IPS DF 19.7 (cell line): ENCODE results near the gene METRNL.
"Not testable (repeated sequence)": the region's sequence is repeated elsewhere in the genome, so short reads cannot be mapped to it uniquely, and the experiment has no call there.

Experiments used
- DNase-seq: peaks from one replicate; pipeline ENCODE4 v3.0.0-alpha.2; 2013; ENCODE audit warnings: low read depth, low spot score

The METRNL gene

DNA sequence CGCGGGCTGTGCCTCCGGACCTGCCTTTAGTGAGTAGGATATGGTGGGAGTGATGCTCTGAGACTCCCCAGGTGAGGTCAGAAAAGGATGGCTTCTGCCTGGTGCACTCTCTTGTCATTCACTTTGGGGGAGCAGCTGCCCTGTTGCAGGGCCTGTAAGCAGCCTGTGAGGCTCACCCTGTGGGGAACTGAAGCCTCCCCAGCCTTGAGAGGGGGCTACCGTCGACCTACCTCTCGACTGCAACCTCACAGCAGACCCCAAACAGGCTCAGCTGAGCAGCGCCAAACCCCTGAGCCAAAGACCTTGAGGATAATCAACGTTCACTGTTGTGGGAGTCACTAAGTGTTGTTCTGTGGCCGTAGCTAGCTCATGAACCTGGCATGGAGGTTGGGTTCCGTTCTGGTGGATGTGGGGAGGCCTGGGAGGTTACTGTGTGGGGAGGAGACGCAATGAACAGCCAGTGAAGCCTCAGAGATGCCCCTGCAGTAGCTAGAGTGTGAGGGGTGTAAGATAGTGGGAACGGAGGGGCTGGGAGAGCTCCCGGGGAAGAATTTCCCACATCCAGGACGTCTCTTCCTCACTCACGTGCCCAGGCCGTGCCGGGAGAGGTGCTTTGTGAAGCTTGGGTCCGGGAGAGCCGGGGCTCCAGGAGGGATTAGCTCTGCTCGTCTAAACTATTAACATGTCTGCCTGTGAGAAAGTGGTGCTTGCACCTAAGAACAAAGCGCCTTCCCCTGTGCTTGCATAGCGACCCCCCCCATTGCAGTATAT, 38.8 kb downstream of the METRNL start:
- DNase-seq = no peak

DNA sequence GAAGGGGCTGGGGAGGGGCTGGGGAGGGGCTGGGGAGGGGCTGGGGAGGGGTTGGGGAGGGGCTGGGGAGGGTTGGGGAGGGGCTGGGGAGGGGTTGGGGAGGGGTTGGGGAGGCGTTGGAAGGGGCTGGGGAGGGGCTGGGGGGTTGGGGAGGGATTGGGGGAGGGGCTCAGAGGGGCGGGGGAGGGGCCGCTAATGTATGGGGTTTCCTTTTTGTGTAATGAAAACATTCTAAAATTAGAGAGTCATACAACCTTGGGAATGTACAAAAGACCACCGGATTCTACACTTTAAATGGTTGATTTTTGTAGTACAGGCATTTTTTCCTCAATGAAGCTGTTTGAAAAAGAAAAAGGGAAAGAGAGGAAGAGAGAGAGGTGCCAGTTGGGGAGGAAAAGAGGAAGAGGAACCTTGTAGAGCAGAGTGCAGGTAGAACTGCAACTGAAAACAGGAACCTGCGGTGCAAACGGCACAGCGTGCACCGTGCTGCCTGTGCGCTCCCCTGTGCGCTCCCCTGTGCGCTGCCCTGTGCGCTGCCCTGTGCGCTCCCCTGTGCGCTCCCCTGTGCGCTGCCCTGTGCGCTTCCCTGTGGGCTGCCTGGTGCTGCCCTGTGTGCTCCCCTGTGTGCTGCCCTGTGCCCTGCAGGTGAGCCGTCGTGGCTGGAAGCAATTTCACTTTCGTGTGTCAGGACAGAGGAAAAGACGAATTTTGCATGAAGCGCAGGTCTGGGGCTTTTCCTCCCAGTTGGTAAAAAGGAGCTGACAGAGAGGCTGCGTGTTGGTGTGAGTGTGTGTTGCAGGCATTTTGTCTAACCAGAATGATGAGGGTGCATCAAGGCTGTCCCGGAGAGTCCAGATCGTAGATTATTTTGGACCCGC, 40.8 kb downstream of the METRNL start:
- no peak for DNase-seq

DNA sequence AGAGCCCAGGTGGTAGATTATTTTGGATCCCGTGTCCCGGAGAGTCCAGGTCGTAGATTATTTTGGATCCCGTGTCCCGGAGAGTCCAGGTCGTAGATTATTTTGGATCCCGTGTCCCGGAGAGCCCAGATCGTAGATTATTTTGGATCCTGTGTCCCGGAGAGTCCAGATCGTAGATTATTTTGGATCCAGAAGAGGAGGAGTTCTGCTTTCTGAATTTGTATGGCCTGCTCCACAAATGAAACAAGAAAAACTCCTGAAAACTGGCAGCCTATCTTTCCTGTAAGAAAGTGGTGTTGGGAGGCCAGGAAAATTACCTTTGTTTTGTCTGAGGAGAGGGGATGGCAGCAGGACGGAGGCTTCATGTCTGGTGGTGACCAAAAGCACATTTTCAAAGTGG, 42.1 kb downstream of the METRNL start:
- DNase-seq = not testable (repeated sequence)

DNA sequence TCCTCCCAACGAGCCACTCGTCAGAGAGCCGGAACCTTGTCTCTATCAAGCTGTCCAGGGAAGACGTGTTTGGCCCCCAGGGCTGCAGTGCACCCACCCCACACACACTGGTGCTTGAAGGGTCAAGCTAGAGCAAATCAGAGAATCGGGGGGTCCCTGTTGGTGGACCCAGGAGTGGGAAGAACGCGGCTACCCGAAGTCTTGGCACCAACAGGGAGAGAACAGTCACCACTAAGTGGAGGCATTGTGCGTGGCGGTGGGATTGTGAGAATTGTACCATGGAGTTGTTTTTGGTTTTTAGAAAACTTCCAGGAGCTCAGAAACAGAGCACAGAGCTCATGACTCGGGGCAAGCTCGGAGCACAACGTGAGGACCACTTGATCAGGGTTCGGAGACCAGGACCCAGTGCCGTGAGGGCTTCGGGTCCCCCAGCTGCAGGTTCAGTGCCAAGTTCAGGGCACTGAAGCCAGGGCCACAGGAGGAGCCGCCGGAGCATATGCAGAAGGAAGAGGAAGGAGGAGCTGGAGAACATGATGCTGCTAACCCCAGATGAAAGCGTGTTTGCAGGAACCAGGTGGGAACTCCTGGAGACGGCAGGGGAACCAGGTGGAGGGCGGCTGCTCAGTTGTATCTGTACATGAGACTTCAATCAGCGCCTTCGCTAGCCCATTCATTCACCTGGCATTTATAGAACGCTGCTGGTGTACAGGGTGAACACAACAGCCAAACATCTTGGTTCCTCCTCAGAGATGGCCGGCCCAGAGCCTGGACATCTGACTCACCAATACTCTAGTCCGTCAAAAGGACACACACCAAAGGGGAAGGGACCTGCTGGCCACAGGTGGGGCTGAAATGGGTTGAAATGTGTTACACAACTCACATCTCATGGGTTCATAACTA, 42.8 kb downstream of the METRNL start:
- no peak for DNase-seq

DNA sequence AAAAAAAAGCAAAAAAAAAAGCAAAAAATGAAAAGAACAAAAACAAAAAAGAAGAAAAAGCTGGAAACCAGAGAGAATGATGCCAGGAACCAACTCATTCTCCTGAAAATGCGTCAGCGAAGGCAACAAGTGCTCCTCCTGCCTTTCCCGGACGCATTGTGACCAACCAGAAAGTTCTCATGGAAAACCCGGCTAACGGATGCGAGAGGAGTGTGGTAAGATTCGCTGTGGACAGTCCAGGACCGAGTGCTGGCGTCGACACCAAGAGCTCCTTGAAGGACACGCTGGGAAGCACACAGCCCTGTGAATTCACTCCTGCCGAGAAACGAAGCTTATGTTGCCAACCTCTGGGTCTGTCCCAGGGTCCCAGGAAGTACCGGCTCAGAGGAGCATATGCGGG, 43.4 kb downstream of the METRNL start:
- DNase-seq = no peak

DNA sequence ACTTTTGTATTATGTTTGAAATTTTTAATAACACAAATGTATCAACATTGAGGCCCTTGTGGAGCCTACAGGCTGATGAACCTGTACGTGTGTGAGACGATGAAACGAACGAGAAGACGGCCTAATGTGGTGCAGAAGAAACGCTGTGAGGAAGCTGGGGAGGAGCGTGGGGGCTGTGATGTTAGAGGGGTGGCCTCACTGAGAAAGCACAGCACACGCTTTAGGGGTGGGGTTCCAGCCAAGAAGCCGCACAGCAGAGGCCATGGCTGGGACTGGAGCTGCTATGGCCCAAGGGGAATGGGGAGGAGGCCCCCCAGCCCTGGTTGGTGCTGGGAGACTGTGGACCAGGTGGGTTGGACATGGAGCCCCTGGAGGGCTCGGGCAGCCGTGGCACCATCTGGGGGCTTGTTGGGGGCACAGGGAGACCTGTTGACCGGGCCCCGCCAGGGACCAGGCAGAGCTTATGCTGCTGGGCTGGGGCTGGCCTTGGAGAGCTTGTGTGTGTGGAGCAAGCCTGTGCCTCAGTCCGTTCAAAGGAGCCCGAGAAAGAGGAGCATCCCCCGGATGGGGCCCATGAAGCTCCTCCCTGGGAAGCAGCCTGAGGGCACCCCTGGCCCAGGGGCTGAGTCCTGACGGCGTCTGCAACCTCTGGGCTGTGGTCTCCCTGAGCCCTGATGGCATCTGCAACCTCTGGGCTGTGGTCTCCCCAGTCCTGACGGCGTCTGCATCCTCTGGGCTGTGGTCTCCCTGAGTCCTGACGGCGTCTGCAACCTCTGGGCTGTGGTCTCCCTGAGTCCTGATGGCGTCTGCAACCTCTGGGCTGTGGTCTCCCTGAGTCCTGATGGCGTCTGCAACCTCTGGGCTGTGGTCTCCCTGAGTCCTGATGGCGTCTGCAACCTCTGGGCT, 44.7 kb downstream of the METRNL start:
- DNase-seq = no peak

DNA sequence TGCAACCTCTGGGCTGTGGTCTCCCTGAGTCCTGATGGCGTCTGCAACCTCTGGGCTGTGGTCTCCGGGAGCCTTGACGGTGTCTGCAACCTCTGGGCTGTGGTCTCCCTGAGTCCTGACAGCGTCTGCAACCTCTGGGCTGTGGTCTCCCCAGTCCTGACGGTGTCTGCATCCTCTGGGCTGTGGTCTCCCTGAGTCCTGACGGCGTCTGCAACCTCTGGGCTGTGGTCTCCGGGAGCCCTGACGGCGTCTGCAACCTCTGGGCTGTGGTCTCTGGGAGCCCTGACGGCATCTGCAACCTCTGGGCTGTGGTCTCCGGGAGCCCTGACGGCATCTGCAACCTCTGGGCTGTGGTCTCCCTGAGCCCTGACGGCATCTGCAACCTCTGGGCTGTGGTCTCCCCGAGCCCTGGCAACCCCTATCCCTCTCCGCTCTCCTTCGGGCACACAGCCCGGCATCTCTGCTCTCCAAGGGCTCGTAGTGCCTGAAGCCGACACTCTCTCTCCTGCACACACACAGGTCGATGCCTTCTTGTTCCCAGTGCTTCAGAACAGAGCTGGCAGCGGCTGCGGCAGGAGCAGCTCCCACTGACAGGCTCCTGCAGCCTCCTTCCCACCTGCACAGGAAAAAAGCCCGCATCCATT, 45.6 kb downstream of the METRNL start:
- no peak for DNase-seq

DNA sequence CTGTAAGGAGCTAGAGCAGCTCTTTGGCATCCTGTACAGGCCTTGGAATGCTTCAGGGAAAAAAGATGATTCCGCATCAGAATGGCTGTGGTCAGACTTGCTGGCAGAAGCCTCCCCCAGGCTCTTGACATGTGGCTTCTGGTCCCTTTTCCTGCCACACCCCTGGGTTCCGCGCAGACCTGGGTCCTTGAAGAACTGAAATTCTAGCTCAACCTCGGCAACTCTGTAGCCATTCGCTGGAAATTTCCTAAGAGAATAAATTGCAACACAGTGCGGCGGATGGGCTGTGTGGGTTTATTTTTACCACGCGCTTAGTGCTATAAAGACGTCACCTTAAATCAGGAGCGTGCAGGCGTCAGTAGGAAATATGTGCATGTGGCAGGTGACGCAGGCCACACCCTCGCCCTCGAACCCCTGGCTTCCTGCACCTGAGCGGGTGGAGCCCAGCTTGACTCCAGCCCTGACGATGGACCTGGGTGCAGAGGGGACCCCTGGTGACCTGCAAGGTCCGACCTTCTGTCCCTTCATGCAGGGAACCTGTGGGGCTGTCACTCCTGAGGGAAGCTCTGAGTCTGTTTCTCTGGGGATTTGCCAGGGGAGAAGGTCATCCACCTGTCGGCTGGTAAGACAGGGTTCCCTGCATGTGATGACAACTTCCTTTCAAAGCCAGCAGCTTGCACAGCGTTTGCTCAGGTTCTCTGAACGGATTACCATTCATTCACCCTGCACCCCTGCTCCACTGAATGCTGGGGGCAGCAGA, 46.3 kb downstream of the METRNL start:
- no peak for DNase-seq

DNA sequence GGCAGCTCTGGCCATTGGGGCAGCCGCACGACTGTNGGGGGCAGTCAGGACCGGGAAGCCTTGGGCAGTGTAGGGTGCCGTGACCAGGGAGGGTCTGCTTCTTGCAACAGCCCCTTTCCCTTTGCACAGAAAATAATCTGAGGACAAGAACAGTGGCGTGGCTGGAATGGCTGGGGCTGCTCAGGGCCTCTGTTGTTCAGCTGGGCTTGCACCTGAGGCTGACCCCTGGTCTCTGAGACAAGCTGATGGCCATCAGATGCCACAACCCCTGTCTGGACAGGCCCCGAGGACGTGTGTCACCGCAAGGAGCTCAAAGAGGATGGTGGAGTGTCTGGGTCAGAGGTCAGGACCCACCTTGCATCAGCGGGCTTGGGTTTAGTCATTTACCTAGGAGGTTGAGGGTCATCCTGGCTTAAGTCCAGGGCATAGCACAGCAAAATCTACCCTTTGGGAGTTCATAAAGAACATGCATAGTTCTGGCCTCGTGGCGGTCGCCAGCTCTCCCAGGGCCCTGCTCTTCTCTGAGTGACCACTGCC, 46.9 kb downstream of the METRNL start:
- no peak for DNase-seq

DNA sequence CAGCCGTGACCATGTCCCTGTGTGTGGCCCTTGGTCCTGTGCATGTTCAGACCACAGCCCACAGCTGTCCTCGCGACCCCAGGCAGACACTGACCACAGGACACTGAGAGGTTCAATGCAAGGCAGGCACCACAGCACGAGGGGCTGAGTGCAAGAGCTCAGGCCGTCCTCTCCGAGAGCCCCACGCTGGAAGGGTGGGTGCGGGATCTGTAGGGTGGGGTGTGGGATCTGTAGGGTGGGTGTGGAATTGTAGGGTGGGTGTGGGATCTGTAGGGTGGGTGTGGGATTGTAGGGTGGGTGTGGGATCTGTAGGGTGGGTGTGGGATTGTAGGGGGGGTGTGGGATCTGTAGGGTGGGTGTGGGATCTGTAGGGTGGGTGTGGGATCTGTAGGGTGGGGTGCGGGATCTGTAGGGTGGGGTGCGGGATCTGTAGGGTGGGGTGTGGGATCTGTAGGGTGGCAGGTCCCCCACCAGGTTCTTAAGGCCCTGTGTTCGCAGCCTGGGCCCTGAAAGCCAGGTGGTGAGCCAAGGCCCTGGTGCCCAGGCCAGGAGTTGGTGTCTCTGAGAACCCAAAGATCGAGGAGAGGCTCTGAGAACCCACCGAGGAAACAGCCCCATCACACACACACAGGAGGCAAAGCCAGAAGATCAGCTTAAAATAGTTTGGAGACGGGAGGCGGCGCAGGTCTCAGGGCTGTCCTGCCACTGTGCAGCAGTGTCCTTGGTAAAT, 48.2 kb downstream of the METRNL start:
- no peak for DNase-seq

DNA sequence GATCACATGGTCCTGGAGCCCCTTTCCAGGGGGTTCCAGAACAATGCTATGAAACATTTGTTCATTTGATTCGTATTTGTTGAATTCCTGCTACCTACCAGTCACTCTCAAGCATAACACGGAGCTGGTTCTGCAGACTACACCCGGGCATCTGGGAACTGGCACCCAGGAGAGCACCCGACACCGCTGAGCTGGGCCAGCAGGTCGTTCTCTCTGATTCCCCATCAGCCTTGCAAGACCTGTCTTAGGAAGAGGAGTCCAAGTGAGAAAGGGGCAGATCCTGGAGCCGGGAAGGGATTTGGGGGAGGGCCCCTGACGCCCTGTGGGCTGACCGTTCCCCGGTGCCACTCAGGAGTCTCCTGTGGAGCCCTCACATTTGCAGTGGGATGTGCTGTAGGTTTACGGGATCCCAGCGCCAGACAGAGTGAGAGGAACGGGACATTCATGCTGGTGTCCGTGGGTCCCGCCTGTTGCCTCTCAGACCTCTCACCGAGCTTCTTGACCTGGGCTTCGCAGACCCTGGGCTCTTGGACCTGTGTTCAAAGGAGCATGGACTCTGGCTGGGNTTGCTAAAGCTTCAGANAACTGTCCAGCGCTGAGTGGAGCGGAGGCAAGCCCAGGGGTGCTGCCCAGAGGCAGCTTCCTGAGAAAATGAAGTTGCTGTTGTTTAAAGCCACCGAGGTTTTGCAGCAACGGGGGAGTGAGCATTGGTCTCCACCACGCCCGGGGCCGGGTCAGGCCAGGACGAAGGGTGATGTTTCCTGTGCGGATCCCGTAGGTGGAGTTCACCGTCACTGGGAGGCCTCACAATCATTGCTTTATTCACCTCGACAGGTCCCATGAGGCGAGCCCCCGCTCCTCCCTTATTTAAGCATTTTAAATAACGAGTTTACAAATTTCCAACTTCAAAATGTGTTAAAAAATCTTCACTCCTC, 49.2 kb downstream of the METRNL start:
- DNase-seq = no peak

DNA sequence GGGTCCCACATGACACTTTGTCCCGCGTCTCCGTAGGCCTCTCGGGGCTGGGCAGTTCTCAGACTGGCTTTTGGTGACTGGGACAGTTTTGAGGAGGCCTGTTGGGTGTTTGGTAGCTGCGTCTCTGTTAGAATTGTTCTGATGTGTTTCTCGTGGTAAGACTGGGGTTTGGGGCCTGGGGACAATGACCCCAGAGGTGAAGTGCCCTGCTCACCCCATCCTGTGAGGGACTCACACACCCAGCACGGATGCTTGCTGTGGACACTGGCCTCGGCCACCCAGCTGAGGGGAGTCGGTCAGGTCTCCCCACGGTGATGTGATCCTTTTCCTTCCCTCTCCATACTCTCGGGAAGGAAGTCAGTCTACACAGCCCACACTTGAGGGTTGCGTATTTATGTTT, 50.3 kb downstream of the METRNL start:
- DNase-seq = no peak

DNA sequence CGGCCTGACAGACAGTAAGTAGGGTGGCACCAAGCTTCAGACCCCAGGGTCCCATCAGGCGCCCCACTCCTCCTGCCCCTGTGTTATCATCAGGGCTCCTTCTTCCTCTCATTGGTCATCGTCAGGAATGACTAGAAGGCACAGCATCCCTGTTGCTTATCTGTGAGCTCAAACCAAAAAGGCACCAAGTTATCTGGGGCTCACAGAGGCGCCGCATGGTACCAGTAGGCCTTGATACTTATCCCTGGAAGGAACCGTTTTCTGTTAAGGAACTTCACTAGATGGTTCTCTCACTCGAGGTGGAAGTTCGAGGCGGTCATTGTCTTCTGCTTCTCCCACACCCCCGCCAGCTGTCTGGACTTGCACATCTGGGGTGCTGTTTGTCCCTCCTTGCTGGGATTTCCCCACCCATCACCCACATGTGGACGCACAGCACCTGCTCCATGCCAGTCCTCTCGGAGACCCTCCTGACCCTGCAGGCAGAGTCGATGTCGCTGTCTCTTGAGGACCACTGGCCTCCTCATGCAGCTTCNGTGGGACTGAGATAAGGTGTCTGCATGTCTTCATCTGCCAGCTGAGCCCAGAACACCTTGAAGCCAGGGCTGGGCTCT, 52.1 kb downstream of the METRNL start:
- DNase-seq = no peak

DNA sequence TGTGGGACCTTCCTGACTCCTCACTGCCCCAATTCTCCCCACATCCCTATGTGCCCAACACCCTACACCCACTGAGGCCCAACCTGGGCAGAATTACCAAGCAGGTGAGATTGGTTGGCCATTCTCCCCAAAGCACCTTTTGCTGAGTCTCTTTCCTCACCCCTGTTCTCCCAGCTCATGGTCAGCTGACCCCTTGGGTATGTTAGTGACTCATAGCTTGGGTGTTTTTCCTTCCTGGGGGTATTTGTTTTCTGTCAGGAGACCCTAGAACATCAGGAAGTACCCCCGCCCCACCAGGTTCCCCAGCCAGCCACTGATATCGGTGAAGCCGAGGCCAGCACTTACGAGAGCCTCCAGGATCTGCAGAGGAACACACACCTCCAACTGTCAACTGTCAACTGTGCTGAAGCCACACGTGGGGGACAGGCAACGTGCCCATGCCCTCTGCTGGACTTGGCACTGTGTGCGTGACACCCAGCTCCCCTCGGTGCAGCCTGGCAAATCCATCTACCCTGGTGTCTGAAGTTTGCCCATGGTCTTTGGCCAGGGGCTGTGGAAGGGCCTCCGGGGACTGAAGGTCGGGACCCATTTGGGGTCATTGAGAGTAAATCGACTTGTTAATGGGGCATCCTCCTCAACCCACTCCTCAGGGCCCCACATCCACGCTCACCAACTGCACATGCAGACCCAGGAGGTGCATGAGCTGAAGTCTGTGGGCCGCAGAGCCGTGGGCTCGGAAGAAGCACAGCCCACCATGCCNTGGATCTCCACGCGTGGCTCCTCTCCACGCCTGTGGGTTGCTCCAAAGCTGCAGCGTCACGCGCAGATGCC, 53.1 kb downstream of the METRNL start:
- no peak for DNase-seq

DNA sequence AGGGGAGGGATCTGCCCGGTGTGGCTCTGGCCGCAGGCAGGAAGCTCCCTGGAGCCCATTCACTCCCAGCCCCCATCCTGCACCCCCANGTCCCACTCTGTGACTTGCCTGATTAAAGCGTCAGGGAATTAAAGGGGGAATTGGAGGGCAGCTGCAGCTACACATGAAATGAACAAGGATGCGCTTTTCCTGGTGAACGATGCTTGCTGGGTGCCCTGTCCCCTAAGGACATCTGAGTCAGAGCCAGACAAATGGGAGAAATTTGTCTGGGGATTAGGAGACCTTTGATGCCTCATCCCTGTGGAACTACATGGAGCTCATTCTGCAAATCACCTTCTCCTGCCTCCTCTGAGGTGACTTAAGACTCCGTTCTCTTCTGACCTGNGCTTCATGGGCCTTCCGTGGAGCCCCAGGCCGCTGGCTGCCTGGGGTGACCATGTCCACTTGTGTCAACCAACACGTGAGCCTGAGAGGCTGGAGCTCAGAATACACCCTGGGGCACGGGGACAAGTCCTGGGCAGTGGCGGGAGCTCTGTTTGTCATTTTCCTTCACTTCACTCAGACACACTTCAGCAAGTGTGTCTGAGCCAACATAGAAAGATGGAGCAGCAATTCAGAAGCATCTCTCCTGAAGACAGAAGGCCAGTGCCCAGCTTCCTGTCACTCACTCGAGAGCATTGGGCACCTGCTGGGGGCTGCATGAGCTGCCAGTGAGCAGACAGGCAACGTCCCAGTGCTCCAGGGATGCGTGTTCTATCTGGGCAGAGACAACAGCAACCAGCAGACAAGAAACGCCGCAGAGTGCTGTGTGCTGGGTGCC, 54.1 kb downstream of the METRNL start:
- DNase-seq = no peak
